Measurements from ENCODE around the gene CDH4.

CDH4 gene

DNA sequence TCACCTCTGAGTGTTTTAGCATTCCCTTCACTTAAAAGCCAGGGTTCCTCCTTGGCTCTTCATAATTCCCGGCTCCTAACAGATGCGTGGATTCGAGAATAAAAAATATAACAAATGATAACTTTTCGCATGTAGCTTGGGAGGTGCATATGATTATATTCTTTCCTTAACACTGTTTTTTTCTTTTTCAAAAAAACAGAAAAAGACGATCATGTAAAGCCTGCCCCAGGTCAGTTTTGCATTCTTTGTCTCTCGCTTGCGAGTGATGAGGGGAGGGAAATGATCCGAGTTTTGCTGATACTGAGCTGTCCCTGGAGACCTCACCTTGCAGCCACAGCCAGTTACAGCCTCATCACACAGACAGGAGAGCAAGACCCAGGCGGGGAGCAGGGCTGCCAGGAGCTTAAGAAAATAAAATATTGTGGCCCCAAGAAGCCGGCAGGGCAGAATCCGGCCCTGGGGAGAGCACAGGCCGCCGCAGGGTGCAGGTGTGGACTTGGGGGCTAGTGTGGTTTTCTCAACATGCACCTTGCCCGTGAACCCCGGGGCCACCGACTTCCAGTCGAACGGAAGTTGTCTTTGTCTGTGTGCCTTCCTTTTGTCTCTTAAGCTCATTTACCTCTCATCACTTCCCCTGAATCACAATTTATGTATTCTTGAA lies 511.8 kb downstream of the CDH4 start:
- no peak for DNase-seq

DNA sequence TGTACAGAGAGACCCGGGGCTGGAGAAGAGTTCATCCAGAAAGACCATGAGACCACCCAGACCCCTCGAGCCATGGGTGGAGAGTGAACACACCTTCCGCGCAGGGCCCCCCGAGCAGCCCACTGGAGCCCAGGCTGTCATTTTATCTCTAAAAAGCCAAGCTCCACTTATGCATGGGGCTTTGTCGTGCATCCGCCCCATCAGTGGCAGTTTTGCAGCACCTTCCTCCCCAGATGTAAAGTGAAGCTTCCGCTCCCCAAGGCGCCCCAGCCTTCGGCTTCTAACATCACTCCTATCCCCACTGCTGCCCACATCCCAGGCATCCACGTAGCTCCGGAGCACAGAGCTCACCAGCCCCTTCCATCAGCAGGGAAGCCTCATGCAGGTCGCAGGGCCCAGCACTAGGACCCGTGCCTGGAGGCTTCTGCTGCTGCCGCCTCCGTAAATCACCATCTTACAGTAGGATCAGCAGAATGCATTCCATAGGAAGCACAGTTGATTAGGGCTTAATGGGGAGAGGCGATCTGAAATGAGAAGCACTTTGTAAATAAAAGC lies 512.5 kb downstream of the CDH4 start:
- DNase-seq, result no peak

DNA sequence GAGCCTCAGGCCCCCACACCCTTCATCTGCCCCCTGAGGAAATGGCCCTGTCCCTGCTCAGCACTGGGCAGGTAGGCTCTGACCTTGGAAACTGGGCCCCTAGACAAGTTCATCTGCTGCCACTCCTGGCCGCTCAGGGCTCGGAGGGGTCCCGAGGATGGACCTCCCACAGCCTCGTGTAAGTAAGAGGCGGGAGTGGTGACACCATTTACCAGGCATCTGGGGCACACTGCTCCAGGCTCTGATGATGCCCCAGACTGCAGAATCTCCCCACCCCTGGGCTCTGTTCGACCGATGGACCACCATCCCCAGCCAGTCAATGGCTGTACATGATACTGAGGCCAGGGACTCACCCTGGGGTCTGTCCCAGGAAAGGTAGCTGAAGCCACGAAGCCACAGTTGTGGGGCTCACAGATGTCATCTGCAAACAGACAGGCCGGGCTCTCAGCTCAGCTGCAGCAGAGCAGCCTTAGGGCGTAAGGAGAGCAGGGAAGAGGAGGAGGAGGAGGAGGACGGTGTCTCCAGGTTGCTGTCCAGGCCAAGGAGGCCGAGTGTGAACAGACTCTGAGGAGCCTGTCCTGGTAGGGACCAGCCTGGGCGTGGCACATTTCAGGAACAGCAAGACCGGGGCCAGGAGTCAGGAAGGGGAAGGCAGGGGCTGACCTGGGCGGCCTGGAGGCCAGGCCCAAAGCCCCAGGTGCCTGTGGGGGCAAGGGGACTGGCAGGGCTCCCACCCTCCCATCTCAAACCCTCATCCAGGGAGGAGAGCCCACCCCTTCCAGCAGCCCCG lies 513.2 kb downstream of the CDH4 start:
- no peak for DNase-seq

DNA sequence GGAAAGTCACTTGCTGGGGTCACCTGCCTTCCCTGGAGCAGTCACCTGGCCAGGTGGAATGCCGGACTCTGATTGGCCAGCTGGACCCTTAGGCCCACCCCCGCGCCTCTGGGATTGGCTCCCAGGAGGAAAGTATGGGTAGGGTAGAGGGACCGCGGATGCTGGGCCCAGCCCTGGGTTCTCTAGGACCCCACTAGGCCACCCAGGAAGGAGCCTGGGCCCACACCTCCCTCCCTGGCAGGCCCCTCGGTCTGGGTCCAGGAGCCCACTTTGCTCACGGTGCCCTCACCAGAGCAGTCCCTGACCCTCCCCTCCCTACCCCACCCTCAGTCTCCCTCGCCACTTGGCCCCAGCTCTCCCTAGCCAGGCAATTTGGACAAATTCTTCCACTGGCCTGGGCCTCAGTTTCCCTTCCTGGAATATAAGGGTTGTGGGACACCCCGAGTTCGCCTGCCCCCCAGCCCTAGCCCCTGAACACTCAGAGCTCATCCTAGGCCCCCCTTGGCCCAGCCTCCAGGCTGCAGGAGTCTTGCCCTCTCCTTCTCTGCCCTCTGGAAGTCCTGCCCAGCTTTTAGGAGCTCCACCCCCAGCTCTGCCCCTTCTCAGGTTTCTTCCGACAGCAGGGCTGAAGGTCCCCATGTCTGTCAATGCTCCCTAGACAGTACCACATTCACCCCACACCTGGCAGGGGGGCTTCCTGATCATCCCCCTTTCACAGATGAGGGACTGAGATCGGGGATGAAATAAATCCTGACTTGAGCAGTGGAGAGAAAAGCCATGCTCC lies 514.0 kb downstream of the CDH4 start:
- no peak for DNase-seq

DNA sequence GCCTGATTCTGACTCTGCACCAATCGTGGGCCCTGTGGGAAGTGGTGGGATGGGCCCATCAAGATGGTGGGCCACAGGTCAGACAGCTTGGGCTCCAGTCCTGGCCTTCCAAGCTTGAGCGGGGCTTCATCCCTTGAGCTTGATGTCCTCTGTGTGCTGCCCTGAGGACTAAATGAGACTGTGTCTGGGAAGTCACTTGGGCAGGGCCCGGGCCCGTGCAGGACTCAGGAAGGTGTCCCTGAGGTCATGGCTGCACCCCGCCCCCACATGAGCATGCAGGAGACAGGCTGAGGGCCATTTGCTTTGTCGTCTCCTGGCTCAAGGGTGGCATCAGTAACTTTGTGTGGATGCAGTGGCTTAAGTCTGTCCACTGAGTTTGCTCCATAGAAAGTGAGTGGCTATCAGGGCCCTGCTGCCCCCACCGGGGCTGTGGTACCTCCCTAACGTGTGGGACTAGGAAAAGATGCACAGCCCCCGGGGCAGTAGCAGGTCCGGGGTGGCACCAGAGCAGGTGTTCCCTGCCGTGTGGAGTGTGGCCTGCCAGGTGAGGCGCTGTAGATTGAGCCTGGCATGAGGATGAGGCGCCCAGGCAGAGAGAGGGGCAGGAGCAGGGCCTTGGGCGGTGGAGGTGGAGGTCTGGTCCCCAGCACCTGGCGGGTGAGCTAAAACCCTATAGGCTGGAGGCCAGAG lies 515.0 kb downstream of the CDH4 start:
- no peak for DNase-seq

DNA sequence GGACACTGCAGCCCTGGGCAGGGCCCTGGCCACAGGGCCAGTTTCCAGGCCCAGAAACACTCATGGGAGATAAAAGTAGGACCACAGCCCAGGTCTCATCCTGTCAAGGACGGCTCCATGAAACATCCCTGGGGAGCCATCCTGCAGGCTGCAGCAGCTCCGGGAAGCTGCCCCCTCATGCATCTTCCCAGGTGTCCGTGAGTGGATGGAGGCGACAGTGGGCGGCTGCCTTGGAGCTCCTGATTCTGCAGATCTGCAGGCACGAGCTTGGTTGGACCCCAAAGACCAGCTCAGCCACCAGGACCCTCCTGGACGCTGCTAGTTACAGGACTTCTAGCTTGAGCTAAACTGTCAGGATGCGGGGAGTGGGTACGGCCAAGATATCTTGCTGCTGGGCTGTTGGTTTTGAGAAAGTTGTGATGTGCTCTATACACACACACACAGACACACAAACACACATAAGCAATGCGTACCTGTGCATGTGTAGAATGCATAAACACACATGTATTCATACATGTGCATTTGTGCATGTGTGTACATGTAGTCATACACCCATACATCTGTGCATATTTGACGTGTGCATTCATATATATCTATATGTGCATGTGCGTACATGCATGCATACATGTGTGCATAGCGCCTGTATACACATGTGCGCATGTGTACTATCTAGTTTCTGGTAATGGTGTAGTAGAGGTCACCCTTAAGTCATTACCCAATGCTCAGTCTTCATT lies 515.9 kb downstream of the CDH4 start:
- DNase-seq, result no peak

DNA sequence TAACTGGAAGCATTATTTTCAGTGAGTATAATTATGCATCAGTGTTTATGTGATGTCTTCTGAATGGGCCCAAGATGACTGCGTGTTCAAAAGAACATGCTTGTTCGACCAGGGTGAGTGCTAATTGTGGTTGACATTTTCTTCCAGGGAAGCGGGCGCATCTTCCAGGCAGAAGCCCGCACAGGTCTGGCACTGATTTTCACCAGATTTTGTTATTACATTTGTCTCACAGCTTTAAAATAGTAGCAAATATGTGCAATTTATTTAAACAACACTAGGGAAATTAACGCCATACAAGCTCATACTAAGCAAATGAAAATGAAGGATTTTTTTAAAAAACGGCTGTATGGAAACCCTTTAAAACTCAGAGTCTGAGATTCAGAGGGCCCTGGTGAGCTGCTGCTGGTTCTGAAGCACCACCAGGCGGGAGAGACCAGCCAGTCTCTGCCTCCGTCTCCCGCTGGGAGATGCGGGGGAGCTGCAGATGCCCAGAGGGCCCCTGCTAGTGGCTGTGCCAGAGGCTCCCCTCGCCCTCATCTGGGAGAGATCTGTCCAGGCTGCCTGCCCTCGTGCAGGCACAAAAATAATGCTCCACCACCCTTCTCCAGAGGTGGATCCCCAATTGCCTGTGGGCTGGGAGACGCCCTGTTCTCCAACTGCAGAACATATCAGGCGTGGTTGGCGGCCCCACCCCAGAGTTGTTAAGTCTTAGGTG lies 516.7 kb downstream of the CDH4 start:
- no peak for DNase-seq

DNA sequence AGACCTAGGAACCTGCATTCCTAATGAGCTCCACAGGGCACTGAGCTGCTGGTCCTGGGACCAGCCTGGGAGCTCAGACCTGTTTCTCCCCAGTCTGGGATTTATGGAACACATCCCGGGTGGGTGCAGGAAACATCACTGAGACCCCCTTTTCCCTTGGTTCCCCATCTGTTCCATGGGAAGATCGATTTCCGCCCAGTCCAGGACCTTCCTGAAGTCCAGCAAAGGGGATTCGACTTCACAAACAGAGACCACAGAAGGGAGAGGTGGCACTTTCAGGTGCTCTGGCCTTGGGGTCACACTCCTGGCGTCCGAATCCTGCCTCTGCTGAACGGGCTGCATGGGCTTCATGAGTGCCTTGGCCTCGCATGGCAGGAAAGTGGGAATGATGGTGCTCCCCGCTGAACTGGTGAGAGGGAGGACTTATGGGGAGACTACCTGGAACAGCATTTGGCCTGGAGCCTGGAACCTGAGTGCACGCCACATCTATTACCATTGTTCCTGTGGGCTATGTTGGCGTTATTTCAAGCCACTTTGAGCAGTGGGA lies 517.3 kb downstream of the CDH4 start:
- no peak for DNase-seq

DNA sequence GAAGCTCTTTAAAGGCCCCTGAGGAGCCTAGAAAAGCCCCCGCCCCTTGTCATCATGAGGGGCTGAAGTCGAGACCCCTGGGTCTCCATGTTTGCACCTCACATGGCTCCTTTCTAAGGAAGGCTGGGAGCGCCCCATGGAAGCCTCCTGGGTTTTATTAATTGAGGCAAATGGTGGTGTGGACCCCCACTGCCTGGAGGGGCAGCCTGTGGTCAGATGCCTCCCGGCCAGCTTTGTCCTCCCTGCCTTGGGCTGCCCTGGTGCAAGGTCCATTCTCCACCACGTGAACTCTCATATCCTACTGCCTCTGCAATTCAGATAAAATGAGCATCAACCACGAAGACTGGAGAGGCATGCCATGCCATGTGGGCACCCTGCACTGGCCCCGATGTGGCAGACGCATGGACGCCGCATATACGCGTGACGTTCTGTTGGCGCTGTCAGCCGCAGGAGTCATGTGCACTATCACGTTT lies 518.1 kb downstream of the CDH4 start:
- DNase-seq, result no peak

DNA sequence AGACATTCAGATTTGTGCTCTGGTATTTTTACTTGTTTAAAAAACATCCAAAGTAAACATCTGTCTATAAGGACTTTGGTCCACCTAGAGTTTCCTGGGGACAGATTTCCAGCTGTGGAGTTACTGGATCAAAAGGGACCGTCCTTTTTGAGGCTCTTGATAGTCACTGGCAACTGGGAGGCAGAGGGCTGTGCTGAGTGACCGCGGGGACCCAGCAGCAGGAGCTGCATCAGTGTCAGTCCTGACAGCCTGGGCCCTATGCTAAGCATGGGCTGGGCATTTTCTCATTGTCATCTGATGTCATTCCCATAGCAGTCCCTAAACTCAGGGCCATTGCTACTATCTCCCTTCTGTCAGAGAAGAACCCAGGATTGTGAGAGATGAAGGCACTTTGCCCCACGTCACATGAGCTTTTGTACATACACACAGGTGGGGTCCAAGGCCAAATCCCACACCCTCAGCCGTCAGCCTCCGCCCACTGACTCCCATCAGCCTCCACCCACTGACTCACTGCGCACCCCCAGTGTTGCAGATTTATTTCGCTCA lies 519.8 kb downstream of the CDH4 start:
- DNase-seq, result no peak

DNA sequence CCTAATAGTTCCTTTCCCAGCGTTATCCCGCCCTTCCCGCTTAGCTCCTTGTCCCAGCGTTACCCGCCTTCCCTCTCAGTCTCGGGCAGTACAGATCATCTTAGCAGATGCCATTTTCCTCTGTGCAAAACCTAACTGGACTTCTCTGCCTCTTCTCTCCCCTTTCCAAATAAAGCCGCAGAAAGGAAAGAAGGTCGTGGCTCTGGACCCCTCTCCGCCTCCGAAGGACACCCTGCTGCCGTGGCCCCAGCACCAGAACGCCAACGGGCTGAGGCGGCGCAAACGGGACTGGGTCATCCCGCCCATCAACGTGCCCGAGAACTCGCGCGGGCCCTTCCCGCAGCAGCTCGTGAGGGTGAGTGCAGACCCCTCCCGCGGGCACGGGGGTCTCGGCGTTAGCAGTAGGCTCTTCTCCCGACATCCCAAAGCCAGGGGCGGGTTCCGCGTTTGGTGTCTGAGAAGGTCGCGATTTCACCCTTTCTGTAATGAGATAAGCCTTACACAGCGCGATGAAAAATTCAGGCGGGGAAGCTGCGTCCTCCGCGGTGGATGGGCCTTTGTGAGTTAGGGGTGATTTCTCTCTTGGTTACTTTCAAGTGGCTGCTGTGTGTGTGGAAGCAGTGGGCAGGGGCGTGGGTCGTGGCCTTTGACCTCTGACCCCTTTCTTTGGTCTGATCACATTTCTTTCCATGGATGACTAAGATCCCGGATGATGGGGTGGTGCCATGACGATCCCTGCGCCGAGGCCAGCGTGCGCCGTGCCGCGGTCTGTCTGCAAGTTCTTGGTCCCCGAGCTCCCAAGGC lies 521.0 kb downstream of the CDH4 start:
- no peak for DNase-seq

DNA sequence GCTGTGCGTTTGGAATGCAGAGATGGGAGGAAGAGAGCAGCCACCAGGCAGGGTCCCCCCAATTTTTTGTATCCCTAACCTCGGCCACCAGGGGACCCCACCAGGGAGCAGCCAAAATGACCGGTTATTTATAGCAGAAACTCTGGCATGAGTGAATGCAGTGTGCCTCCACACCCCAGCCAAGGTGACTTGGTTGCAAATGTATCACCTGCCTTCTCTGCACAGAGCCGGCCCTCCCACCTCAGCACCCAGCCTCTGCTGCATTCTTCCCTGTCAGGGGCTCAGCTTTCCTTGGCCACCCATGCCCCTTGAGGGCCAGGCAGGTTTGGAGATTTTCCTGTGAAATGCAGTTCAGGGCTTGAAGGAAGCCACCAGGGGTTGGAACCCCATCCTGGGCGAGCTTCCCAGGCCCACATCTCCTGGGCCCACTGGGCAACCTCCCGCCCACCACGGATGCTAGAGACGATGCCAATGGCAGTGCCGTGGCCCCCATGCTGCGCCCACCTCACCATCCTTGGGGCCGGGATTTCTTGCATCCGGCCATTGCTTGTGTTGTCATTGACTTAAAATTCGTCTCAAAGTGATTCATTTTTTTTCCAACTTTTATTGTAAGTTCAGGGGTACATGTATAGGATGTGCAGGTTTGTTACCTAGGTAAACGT lies 522.0 kb downstream of the CDH4 start:
- no peak for DNase-seq

DNA sequence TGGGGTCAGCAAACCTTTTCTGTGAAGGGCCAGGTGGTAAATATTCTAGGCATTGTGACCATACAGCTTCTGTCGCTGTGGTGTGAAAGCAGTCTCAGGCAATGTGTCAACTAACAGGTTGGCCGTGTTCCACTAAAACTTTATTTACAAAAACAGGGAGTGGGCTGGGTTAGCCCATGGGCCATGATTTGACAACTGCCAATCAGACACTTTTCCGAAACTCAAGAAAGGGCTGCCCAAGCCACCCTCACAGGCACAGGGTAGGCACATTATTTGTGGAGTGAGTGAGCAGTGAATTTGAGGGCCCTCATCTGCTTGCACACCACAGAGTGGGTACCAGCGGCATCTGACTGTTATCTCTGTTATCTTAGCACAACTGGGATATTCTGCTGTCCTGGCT lies 523.4 kb downstream of the CDH4 start:
- DNase-seq, result no peak

DNA sequence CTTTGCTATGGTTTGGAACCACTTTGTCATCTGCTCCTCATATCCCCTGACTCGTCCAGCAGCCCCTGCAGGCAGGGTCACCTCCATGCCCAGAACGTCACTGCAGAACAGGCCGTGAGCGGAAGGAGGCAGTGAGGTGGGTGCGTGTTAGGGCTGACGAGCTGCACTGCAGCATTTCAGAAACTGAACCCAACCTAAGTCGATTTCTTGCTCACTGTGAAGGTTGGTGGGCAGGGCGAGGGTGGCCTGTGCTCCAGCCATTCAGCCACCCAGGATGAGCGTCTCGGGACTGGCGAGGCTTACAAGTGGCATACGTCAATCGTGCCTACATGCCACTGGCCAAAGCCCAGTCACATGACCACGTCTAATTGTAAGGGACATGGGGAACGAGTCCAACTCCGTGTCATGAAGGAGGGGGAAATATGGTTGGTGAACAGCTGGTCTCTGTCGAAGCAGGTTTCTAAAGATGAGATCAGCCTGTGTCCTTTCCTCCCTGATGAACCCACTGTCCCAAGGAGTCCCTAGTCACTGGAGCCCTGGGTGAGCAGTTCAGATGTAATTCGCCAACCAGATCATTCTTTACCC lies 524.5 kb downstream of the CDH4 start:
- no peak for DNase-seq

DNA sequence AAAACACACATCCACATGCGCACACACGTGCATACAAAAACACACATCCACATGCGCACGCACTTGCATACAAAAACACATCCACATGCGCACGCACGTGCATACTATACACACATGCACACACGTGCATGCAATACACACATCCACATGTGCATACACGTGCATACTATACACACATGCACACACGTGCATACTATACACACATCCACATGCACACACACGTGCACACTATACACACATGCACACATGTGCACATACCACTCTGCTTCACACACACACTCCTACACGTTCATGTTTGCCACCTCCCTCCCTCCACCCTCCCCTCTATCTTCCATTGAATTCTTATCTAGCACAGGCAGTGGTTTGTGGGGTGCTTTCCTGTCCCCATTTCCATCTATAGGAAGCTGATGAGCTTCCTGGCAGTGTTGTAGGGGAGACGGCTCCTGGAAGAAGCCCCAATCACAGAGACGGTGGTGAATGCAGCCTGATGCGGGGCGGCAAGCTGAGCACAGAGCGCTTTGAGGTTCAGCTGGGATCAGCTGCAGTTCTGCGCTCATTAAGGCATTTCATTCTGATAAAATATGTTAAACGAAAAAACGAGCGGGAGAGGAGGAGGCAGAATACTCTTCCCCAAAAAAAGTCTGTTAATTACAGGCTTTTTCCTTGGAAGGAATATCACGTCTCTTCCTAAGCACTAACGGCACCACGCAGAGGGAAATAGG lies 525.9 kb downstream of the CDH4 start:
- DNase-seq, result no peak

DNA sequence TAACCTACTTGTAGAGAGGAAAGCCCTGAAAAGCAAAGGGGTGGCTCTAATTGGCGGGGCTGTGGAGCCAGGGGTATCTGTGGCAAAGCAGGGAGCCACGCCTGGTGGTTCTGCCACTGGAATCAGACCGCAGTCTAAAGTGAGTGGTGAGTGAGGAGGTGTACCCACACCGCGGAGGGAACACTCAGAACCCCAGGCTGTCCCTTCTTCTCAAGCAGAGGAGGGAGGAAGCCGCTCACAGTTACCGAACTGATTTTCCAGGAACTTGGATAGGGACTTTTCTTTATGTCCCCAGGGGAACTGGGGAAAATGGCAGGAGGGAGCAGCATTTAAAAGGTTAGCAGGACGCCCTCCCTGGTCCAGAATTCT lies 526.4 kb downstream of the CDH4 start:
- DNase-seq, result no peak

DNA sequence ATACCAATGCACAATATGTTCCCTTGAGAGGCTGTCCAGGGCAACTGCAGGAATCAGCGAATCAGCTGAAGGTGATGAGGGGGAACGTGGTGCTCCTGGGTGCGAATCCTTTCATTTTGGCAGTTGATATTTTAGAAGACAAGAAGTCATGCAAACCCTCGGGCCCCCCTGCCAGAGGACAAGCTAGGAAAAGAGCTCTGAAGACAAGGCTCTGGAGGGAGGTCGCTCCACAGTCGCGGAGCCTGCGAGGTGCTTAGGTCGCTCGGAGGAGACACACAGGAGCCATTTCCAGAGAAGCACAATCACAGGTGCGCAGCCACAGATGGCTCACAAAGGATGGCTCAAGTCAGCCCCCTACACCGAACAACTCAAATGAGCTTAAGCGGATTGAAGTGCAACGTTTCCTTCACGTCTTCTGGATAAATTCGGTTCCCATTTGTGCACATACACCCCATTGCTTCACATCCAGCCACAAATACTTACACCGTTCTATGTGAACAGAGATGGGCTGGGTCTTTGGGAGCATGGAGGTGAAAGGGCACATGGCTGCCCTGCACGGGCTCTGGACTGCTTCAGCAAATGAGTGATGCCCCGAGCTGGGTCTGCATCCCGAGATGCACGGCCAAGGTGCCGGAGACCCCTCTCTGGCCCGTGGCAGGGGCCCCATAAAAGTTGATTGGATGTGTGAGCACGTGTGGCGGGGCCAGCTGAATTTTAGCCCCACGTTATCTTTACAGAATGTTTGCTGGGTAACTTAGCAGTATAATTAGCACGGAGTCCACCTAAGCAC lies 527.3 kb downstream of the CDH4 start:
- no peak for DNase-seq

Data from NCI-H345 (cell line).